Astrocyte of the spinal cord (primary cell): ENCODE data around the gene ZNF620.

Experiments used
- DNase-seq: peaks from one replicate; pipeline ENCODE4 v3.0.0; 2011; ENCODE audit warnings: low read depth, low spot score
- H3K4me3 ChIP-seq: 2 replicates; pipeline ENCODE4 v1.5.1; 2011; ENCODE audit warnings: low read depth, mild to moderate bottlenecking, low read length, moderate library complexity
- CTCF ChIP-seq: IDR thresholded peaks from 2 replicates; pipeline ENCODE4 v1.5.1; 2012; ENCODE audit warnings: low read depth, mild to moderate bottlenecking, low read length, inconsistent platforms
- in situ Hi-C: cut with HindIII; loops from 2 replicates; pipeline ENCODE4 v1.10.0; 2017; ENCODE audit warnings: low sequenced_read_pairs

ZNF620 gene

GRCh38 chr3:40499952-40500351 lies 5.9 kb upstream of the ZNF620 start:
- in situ Hi-C loops: no loop called here
- no peak for TF ChIP-seq CTCF
- H3K4me3 ChIP-seq: no peak overlapping the region
- no peak for DNase-seq

GRCh38 chr3:40502034-40502433 lies 3.8 kb upstream of the ZNF620 start:
- no peak for TF ChIP-seq CTCF
- in situ Hi-C loops: no loop called here
- no peak for DNase-seq
- H3K4me3 ChIP-seq: no peak overlapping the region

GRCh38 chr3:40504636-40505430 lies 1.0 kb upstream of the ZNF620 start:
- H3K4me3 ChIP-seq: no peak overlapping the region
- no peak for TF ChIP-seq CTCF
- in situ Hi-C loops: no loop called here
- peak; percentile 89 for DNase-seq

- in situ Hi-C loops: no loop called here
- H3K4me3 ChIP-seq: no peak overlapping the region
- no peak for TF ChIP-seq CTCF
- DNase-seq: no peak
These were observed 5.3 kb downstream of the ZNF620 start for GRCh38 chr3:40511031-40511718.

GRCh38 chr3:40516201-40516600 lies 10.4 kb downstream of the ZNF620 start:
- in situ Hi-C loops: no loop called here
- no peak for TF ChIP-seq CTCF
- H3K4me3 ChIP-seq: no peak overlapping the region
- DNase-seq: peak; percentile 48

GRCh38 chr3:40518067-40518466 lies 12.2 kb downstream of the ZNF620 start:
- no peak for TF ChIP-seq CTCF
- DNase-seq: no peak
- in situ Hi-C loops: no loop called here
- H3K4me3 ChIP-seq: no peak overlapping the region
